Measurements from ENCODE around the gene GC. TPM values are rescaled to one million over a fixed set of nuclear protein-coding genes. Genes with fewer than 3 reads are reported as not detected.

Gene GC
- total and polyA plus RNA-seq, 2 of the 8 experiments (the other 6 are each of a cell fraction or from before 2014, with no cell fraction given): 0.09 to 0.34 TPM

DNA sequence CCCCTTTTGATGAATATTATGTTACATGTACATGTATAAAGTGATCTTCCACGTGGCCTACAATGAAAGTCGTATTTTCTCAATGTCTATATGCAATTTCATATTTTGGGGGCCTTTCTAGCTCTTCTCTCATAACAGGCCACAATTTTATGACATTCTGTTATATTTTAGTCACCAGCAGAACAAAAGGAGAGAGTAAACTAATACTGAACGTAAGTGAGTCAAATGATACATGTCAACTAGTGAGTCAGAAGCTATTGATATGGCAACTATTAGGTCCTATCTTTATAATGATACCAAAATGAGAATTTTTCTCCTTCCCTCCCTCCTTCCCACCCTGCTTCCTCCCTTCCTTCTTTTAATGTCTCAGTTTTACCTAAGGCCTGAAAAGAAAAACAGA lies 14.4 kb downstream of the GC start (continued):
- no peak for TF ChIP-seq YY1 (IDR thresholded peaks at IDR 0.05; ENCODE audit: low read depth, low read length)

All from H1 (cell line).